Stimulated activated CD8-positive, alpha-beta memory T cell treated with anti-CD3 and anti-CD28 coated beads, Interleukin-15, amount 100 ng/mL, for 24 hours (primary cell): ENCODE measurements around the gene CLCN6.

Experiments used
- DNase-seq: peaks from one replicate; pipeline ENCODE4 v3.0.0-alpha.2; 2020; ENCODE audit warnings: low read depth

CLCN6 gene

DNA sequence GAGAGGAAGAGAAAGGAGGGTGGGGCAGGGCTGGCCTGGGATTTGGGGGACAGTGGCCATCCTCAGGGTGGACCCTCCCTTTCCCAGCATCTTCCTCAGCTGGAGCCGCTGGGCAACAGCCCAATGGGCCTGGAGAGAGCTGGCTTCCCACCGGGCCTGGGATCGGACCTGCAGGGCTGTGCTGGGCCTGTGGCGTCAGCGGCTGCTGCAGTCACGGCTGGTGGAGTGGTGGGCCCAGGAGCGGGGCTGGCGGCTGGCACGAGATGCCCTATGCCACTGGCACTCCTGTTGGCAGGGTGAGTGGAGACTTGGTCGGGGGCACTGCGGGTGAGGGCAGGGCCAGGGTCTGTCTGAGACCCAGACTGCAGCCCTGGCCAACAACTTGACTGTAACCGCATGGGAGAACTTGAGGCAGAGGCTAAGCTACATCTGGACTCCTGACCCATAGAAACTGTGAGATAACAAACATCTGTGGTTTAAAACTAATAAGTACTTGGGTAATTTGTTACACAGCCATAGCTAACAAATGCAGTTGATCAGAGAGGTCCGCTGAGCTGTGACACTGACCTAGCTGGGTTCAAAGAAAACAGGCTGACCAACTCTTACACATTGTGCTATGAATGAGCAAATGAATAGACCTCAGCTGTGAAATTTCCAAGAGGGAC, 26.1 kb upstream of the CLCN6 start:
- DNase-seq = no peak

DNA sequence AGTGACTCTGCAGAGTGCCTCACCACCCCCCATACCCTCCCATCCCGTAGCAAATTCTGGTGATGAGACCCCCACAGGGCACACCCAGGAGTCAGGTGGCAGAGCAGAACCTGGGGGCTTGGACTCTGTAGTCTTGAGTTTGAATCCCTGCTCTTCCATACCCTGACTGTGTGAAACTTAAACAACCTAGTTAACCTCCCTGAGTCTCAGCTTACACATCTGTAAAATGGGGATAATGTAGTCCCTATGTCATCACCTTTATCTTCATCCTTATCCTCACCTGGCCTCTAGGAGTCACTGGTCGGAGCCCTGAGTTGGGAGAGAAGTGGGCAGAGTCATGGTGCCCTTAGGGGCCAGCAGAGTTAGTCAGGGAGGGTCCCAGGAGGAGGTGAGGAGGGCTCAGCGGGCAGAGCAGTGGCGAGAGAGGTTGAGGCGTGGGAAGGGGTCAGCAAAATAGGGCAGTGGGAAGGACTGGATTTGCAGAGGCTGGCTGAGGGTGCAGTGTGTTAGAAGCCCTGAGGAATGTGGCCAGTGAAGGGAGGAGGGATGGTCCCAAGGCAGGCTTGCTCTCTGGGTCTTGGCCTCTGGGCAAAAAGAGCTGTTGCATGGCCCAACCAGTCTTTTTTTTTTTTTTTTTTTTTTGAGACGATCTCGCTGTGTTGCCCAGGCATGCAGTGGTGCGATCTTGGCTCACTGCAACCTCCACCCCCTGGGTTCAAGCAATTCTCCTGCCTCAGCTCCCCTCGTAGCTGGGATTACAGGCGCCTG, 25.4 kb upstream of the CLCN6 start:
- no peak for DNase-seq

DNA sequence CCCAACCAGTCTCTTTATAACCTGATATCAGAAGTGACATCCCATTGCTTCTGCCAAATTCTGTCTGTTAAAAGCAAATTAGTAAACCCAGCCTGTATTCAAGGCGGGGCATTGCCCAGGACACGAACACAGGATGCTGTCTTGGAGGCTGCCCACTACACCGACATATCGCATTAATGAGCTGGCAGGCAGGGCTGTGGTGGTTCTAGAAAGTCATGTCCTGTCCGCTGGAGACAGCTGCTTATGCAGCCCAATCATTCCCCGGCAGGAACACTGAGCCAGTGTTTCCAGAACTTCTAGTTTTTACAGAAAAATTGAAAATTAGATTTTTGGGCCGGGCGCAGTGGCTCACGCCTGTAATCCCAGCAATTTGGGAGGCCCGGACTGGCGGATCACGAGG, 24.7 kb upstream of the CLCN6 start:
- DNase-seq = no peak

DNA sequence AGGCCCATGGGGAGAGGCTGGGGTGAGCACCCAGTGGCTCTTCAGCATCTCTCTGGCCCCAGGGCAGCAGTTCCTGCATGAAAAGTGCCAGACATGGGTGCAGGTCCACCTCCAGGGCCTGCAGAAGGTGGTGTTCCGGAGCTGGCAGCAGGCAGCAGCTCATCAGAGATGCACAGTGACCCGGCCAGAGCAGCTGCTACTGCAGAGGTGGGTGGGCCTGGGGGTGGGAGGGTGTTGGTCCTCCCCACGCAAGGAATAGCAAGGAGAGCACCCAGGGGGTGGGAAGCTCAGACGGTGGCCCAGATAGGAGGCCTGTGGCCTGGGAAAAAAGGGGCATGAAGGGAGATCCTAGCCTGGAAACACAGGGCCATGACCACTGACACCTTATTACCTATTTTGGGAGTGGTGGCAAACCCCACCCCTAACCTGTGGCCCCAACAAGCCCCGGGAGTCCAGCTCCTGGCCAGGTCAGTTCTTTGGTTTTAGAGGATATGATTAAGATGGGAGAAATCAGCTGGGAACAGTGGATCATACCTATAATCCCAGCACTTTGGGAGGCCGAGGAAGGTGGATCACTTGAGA, 23.8 kb upstream of the CLCN6 start:
- no peak for DNase-seq

GRCh38 chr1:11783556-11783955, 22.4 kb upstream of the CLCN6 start:
- no peak for DNase-seq

DNA sequence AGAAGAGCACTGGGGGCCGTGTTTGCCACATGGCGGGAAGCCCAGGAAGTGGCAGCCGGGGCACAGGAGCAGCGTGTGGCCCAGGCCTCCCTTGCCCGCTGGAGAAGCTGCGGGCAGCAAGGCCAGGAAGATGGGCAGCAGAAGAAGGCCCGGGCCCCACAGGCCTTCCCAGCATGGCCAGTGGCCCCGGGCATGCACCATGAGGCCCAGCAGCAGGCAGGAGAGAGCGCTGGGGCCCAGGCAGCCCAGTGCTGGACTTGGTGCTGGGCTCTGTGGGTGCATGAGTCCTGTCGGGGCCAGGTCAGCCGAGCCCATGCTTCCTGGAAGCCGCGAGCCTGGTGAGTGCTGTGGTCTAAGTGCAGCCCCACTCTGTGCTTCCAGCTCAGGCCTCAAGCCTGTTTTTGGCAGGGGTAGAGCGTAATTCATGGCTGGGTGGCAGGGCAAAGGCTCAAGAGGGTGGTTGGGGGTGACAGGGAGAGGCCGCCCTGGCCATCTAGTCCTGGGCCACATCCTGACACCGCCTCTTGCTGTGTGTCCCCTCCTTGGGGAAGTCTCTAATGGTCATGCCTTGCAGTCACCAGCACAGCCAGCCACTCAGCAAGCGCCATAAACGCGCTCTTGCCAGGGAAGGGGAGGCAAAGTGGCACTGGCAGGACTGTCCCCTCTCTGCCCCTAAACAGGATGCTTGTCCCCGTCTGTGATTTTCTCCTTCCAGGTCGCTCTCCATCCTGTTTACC, 21.6 kb upstream of the CLCN6 start:
- DNase-seq = no peak

- DNase-seq = no peak
Observed at GRCh38 chr1:11784993-11785769, 20.8 kb upstream of the CLCN6 start.

DNA sequence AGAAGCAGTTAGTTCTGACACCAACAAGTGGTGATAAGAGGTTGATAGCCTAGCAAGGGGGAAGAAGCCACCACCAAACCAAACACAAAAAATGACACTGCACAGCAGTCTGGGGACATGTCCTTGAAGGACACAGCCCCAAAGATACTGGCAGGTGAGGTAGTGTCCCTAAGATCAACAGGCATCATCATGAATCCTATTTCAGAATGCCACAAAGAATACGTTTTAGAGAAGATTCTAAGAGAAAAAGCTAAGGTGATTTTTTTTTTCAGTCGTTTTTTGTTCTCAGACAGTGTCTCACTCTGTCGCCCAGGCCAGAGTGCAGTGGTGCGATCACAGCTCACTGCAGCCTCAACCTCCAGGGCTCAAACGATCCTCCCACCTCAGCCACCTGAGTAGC, 19.8 kb upstream of the CLCN6 start:
- no peak for DNase-seq

GRCh38 chr1:11787251-11787803, 18.7 kb upstream of the CLCN6 start:
- DNase-seq = no peak

DNA sequence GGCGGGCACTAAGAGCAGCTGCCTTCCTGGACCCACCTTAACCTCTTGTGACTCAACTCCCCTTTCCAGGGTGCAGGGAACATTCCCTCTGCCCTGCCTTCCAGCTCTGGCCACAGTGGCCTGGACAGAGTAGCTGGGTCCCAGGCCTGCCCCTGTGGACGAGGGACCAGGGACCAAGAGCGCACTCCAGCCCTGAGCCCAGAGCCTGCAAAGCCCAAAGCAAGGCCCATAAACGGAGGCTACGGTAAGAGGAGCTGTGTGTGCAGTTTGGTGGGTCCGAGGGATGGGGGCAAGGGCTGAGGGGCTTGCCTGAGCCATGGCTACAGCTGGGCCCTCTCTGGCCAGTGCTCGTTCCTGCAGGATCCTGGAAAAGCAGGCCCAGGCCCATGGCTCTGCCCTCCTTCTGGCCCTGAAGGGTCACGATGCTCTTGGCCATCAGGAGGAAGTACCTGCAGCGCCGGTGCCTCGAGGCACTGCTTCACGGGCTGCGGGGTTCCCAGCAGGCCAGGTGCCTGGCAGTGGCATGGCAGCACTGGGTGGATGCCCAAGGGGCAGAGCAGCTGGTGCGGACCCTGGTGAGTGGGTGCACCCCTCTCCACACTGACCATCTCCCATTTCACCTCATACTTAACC, 18.1 kb upstream of the CLCN6 start:
- DNase-seq = no peak

DNA sequence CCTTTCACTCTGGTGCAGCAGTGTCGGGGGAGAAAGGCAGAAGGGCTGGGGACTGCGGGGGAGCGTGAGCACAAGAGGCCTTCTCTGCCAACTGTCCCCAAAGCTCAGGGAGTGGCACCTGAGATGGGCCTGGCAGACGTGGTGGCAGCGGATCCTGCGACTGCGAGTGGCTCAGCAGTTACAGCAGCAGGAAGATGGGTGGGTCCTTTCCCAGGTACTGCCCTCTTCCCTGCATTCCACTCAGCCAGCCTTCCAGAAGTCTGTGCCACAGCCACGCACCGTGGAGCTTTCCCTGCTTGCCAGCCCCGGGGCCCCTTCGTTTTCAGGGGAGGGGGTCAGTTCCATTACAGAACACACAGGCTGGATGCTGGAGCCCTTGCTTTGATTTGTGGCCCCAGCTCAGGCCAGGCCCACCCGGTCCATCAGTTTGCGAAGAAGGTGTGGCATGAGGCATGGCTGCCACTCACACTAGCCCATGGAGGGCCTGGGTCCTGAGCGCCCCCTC, 17.4 kb upstream of the CLCN6 start:
- DNase-seq = no peak

DNA sequence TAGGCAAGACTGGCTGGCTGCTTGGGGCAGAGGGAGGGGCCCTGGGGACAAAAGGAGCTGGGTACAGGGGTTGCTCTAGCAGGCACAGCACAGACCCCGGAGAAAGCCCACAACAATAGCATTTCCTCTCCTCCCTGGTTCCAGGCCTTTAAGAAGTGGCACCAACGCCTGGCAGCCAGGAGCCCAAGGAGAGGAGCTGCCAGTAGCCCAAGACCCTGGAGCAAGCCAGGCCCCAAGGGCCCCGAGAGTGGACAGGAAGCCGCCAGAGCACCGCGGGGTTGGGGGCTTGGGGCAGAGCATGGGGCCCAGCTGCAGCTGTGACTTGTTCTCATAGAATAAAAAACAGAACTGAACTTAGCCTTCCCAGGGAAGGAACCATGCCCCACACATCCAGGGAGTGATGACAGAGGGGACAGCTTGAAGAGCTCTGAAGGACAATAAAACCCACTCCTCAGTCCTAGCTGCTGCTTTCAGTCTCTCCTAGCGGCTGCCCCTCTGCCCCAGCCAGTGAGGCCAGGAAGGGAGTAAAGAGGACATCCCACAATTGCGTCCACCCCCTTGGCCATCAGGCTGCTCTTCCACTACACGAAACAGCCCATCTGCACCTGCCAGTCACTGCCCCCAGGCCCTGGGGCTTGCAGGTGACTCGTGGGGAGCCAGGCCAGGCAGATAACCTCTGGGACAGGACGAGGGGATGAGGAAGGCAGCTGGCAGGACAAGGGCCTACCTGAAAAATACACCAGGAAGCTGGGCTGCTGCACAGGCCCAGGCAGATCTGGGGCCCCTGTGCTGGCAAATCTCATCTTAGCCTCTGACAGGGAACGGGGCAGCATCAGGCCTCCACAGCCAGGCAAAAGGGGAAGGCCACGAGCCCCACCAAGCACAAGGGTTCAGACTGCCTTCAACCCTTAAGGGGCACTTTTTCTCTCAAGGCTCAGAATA, 16.6 kb upstream of the CLCN6 start:
- no peak for DNase-seq

- DNase-seq = no peak
Observed at GRCh38 chr1:11790101-11790879, 15.7 kb upstream of the CLCN6 start.

DNA sequence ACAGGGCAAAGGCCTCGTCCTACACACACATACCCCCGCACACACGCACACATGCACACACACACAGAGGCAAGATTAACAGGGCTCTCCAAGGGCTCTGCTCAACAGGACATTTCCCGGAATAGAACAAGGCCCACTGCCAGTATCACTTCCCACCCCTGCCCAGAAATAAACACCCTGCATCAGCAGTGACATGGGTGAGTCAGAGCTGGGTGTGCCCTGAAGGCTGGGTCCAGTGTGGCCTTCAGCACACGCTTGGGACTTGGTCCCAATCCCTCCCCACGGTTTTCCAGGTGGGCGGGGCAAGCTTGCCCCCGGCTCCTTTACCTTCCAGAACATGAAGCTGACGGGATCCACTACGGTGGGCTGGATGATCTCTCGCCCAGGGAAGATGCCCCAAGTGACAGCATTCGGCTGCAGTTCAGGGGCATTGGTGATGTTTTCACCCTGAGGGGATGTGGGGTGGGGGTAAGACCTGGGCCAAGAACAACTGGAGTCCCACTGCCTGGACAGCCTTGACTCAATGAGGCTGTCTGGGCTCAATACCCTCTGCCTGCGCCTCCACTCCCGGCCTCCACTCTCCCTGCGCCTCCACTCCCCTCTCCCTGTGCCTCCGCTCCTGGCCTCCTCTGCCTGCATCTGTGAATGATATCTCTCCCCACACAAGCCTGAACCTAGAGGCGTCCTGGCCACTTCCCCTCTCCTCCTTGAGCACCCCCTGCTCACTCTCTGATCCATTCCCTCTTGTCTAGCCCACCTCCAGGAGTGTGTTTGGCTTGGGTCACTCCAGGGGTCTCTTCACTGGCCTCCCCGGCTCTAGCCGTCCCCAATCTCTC, 14.9 kb upstream of the CLCN6 start:
- no peak for DNase-seq

- DNase-seq = no peak
Observed at GRCh38 chr1:11792106-11792505, 13.9 kb upstream of the CLCN6 start.

DNA sequence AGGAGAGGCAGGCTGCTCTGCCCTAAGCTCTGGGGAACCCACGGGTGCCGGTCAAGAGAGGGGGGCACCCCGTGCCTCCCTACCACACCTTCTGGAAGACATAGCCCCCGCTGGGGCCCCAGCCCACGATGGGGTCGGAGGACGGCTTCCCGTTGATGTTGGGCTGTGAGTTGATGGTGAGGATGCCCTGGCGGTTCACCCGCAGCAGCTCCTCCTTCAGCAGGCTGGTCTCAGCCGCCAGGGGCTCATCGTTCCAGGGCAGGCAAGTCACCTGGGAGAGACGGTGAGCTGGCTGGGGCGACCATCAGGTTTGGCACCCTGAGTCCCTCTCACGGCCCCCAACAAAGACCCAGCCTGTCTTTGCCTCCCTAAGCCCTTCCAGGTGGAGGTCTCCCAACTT, 12.2 kb upstream of the CLCN6 start:
- no peak for DNase-seq

- no peak for DNase-seq
Observed at GRCh38 chr1:11794446-11795237, 11.3 kb upstream of the CLCN6 start.
